ENCODE measurements around the gene TSFM. TPM values are rescaled to one million over a fixed set of nuclear protein-coding genes. Genes with fewer than 3 reads are reported as not detected.

The TSFM gene
- total RNA-seq, 1 experiment from 2014 or later = 58.5 TPM

DNA sequence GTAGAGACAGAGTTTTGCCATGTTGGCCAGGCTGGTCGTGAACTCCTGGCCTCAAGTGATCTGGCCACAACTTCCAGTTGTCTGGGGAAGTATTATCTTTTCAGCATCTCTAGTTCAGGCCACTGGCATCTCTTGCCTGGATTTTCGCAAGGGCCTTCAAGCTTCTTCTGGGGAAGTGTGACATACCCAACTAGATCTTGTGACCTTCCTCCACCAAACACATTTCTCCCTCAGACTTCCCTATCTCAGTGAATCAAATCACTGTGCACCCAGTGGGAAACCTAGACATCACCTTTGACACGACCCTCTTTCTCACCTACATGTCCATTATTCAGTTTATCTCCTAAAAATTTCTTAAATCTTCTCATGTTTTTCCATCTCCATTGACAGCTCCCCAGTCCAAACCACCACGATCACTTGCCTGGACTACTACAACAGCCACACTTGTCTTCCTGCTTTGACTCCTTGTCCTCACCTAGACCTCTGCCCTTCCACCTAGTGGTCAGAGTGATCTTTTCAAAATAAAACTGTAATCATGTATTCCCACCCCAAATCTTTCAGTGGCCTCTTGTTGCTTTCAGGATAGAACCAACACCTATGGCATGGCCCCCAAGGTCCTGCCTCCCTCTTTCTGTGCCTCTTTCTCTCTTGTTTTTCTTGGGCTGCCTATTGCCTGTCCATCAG lies 6.9 kb upstream of the TSFM start:
- ChIA-PET POLR2A (ENCODE audit: low non-redundant PET) (interaction anchor here (0.8 kb wide), 1 partner anchor 9 kb away, joined by 8 read pairs; the partner anchor contains the start of gene CYP27B1), CTCF (no interaction called here)
- no peak for DNase-seq (ENCODE audit: low spot score)
- Histone ChIP-seq H3K4me3 (ENCODE audit: low read depth, low read length, poor library complexity, severe bottlenecking) (no peak overlapping the region), H3K27me3 (replicated peaks; ENCODE audit: insufficient read depth, low read depth, low read length, poor library complexity) (no peaks in the 10 kb centered on the region), H3K27ac (ENCODE audit: low read depth, low read length, poor library complexity, severe bottlenecking) (no peak overlapping the region), H3K36me3 (ENCODE audit: insufficient read depth, low read length, poor library complexity, severe bottlenecking) (no peaks in the 10 kb centered on the region), H3K4me1 (ENCODE audit: insufficient read depth, low read length, poor library complexity, severe bottlenecking) (peaks cover 5% of the 10 kb centered on the region), H3K9me3 (ENCODE audit: low read depth, low read length, poor library complexity, severe bottlenecking) (no peaks in the 10 kb centered on the region)
- intact Hi-C loops (cut with micrococcal nuclease; ENCODE audit: unreplicated experiment) = no loop called here
- no peak for TF ChIP-seq EZH2 (IDR thresholded peaks at IDR 0.05; ENCODE audit: borderline replicate concordance, low read depth, low read length, poor library complexity, severe bottlenecking)
- TF ChIP-seq, protein P1, sequence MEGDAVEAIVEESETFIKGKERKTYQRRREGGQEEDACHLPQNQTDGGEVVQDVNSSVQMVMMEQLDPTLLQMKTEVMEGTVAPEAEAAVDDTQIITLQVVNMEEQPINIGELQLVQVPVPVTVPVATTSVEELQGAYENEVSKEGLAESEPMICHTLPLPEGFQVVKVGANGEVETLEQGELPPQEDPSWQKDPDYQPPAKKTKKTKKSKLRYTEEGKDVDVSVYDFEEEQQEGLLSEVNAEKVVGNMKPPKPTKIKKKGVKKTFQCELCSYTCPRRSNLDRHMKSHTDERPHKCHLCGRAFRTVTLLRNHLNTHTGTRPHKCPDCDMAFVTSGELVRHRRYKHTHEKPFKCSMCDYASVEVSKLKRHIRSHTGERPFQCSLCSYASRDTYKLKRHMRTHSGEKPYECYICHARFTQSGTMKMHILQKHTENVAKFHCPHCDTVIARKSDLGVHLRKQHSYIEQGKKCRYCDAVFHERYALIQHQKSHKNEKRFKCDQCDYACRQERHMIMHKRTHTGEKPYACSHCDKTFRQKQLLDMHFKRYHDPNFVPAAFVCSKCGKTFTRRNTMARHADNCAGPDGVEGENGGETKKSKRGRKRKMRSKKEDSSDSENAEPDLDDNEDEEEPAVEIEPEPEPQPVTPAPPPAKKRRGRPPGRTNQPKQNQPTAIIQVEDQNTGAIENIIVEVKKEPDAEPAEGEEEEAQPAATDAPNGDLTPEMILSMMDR (conservative IDR thresholded peaks at IDR 0.05; ENCODE audit: low read depth, low read length) = no peak
- no TSS peak for BruUV-seq (replicated peaks)

DNA sequence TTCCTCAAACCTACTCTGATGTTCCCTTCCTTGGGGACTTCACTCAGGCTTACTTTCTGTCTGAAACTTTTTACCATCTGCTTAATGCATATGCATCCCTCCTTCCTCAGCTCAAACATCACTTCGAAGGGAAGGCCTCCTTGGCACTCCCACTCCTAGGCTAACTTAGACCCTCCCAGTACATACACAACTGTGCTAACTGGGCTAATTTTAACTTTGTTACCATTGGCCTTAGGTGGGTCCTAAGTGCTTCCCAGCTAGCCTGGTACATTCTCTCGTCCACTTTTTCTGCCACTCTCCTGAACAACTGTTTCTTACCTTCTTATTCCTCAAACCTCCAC lies 6.4 kb upstream of the TSFM start:
- H3K4me3 ChIP-seq (ENCODE audit: low read depth, low read length, poor library complexity, severe bottlenecking) = no peak overlapping the region
- ChIA-PET POLR2A (ENCODE audit: low non-redundant PET) (no interaction called here), CTCF (no interaction called here)
- H3K27ac ChIP-seq (ENCODE audit: low read depth, low read length, poor library complexity, severe bottlenecking) = no peak overlapping the region
- no TSS peak for BruUV-seq (replicated peaks)
- no peak for DNase-seq (ENCODE audit: low spot score)
- TF ChIP-seq, protein P1 (conservative IDR thresholded peaks at IDR 0.05; ENCODE audit: low read depth, low read length) = no peak
- no peak for TF ChIP-seq EZH2 (IDR thresholded peaks at IDR 0.05; ENCODE audit: borderline replicate concordance, low read depth, low read length, poor library complexity, severe bottlenecking)
- no peaks in the 10 kb centered on the region for H3K36me3 ChIP-seq (ENCODE audit: insufficient read depth, low read length, poor library complexity, severe bottlenecking)
- no peaks in the 10 kb centered on the region for H3K9me3 ChIP-seq (ENCODE audit: low read depth, low read length, poor library complexity, severe bottlenecking)
- peaks cover 5% of the 10 kb centered on the region for H3K4me1 ChIP-seq (ENCODE audit: insufficient read depth, low read length, poor library complexity, severe bottlenecking)
- H3K27me3 ChIP-seq (replicated peaks; ENCODE audit: insufficient read depth, low read depth, low read length, poor library complexity) = no peaks in the 10 kb centered on the region
- intact Hi-C loops (cut with micrococcal nuclease; ENCODE audit: unreplicated experiment) = no loop called here

DNA sequence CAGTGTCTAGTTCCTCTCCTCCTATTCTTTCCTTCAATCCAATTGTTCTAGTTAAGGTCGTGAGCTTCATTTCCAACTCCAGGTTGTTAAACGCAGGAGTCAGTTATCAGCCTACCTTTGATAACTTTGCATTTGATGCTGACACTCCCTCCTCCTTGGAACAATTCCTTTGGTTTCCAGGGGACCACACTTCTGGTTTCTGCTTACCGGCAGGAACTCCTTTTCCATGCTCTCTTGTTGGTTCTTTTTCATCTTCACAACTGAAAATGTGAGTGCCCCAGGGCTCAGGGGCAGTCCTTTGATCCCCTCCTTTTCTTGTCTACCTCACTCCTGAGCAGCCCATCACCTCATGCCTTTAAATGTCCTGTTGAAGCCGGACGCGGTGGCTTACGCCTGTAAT lies 5.2 kb upstream of the TSFM start:
- intact Hi-C loops (cut with micrococcal nuclease; ENCODE audit: unreplicated experiment) = no loop called here
- H3K4me3 ChIP-seq (ENCODE audit: low read depth, low read length, poor library complexity, severe bottlenecking) = no peak overlapping the region
- TF ChIP-seq EZH2 (IDR thresholded peaks at IDR 0.05; ENCODE audit: borderline replicate concordance, low read depth, low read length, poor library complexity, severe bottlenecking) = no peak
- TF ChIP-seq, protein P1 (conservative IDR thresholded peaks at IDR 0.05; ENCODE audit: low read depth, low read length) = no peak
- no peaks in the 10 kb centered on the region for H3K36me3 ChIP-seq (ENCODE audit: insufficient read depth, low read length, poor library complexity, severe bottlenecking)
- H3K27me3 ChIP-seq (replicated peaks; ENCODE audit: insufficient read depth, low read depth, low read length, poor library complexity) = no peaks in the 10 kb centered on the region
- POLR2A ChIA-PET (ENCODE audit: low non-redundant PET) = no interaction called here
- H3K4me1 ChIP-seq (ENCODE audit: insufficient read depth, low read length, poor library complexity, severe bottlenecking) = peaks cover 5% of the 10 kb centered on the region
- BruUV-seq (replicated peaks) = no TSS peak
- CTCF ChIA-PET = no interaction called here
- DNase-seq (ENCODE audit: low spot score) = no peak
- H3K27ac ChIP-seq (ENCODE audit: low read depth, low read length, poor library complexity, severe bottlenecking) = no peak overlapping the region
- no peaks in the 10 kb centered on the region for H3K9me3 ChIP-seq (ENCODE audit: low read depth, low read length, poor library complexity, severe bottlenecking)

All from A673 (cell line).